ENCODE data around the gene GLT8D2. TPM values are rescaled to one million over a fixed set of nuclear protein-coding genes. Genes with fewer than 3 reads are reported as not detected.

GLT8D2 gene
- total and polyA plus RNA-seq, 9 donors, result 21.1 to 65.2 (median 35.0) TPM

DNA sequence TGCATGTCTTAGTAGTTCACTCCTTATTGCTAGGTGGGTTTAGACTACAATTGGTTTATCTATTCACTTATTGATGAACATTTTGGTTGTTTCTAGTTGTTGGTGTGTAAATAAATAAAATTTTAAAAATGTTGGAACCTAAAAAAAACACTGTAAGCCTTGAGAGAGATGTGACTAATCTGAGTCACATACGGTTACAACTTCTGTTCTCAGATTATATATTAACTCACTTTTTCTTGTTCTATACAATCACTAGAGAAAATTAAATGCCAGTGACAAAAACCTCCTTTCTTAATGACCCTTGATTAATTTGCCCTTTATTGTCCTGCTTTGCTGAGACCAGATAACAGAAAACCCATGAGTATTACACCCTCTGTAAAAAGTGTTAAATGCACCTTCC lies 91.4 kb downstream of the GLT8D2 start:
- 45 to 65% (median 56%) methylated on average over 1 of the region's 1 CpG for WGBS, 3 donors

DNA sequence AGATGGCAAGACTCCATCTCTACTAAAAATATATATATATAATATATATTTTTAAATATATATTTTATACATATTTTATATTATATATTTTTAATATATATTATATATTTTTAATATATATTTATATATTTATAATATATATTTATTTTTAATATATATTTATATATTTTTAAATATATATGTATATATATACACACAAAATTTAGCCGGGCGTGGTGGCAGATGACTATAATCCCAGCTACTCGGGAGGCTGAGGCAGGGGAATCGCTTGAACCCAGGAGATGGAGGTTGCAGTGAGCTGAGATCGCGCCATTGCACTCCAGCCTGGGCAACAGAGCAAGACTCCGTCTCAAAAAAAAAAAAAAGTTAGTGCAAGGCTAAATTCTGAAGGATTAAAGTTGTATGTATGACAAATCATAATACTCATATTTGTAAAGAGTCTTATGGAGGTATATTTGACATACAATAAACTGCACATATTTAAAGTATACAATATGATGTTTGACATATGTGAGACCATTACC lies 92.1 kb downstream of the GLT8D2 start:
- H3K4me1 ChIP-seq (ENCODE audit: insufficient read depth), result peaks cover 11% of the 10 kb centered on the region
- intact Hi-C loops (cut with DNase I), result no loop called here

More for the DNA sequence above, 91.4 kb downstream of the GLT8D2 start:
- intact Hi-C loops (cut with DNase I), result no loop called here
- Histone ChIP-seq H3K27ac (no peak overlapping the region), H3K27me3 (no peaks in the 10 kb centered on the region), H3K9me3 (no peaks in the 10 kb centered on the region), H3K4me1 (ENCODE audit: insufficient read depth) (peaks cover 11% of the 10 kb centered on the region), H3K36me3 (no peaks in the 10 kb centered on the region), H3K4me3 (no peak overlapping the region)
- no peak for TF ChIP-seq POLR2A (IDR thresholded peaks at IDR 0.05)
- TF ChIP-seq, protein P1, sequence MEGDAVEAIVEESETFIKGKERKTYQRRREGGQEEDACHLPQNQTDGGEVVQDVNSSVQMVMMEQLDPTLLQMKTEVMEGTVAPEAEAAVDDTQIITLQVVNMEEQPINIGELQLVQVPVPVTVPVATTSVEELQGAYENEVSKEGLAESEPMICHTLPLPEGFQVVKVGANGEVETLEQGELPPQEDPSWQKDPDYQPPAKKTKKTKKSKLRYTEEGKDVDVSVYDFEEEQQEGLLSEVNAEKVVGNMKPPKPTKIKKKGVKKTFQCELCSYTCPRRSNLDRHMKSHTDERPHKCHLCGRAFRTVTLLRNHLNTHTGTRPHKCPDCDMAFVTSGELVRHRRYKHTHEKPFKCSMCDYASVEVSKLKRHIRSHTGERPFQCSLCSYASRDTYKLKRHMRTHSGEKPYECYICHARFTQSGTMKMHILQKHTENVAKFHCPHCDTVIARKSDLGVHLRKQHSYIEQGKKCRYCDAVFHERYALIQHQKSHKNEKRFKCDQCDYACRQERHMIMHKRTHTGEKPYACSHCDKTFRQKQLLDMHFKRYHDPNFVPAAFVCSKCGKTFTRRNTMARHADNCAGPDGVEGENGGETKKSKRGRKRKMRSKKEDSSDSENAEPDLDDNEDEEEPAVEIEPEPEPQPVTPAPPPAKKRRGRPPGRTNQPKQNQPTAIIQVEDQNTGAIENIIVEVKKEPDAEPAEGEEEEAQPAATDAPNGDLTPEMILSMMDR (IDR thresholded peaks at IDR 0.05), result no peak
- TF ChIP-seq EP300 (IDR thresholded peaks at IDR 0.05), result no peak
- DNase-seq, result no peak

DNA sequence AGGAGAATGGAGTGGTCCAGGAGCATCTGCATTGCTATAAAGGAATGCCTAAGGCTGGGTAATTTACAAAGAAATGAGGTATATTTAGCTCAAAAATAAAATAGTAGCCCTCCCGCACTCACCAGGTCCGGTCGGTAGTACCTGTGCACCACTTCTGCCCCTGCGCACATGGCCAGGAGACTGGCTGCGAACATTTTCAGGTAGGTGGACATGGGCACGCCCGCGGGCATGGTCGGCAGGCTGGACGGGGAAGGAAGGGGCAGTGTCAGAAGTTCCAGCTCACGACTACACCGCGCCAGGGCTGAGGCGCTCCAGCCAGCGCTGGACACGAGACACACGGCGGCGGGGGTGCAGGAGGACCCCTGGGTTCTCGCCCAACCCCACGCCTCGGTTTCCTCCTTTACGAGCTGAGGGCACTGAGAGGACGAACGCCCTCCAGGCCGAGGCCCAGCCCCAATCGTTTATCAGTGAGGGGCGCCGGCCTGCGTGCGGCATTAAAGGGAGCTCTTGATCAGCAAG lies 93.4 kb downstream of the GLT8D2 start:
- intact Hi-C loops (cut with DNase I), result no loop called here
- no peaks in the 10 kb centered on the region for H3K9me3 ChIP-seq
- H3K27ac ChIP-seq, result peak overlapping the region; percentile 55 to 87
- no peaks in the 10 kb centered on the region for H3K36me3 ChIP-seq
- no peaks in the 10 kb centered on the region for H3K27me3 ChIP-seq
- WGBS, 3 donors, result 0% methylated on average over 31 of the region's 31 CpGs
- H3K4me3 ChIP-seq, result peak overlapping the region; percentile 87
- TF ChIP-seq, protein P1 (IDR thresholded peaks at IDR 0.05), result no peak
- no peak for TF ChIP-seq POLR2A (IDR thresholded peaks at IDR 0.05)
- no peak for TF ChIP-seq EP300 (IDR thresholded peaks at IDR 0.05)
- H3K4me1 ChIP-seq (ENCODE audit: insufficient read depth), result peaks cover 11% of the 10 kb centered on the region
- no peak for DNase-seq

More for the DNA sequence above, 92.1 kb downstream of the GLT8D2 start:
- Histone ChIP-seq H3K36me3 (no peaks in the 10 kb centered on the region), H3K4me3 (peak overlapping the region; percentile 87), H3K27ac (peak overlapping the region in 1 of 2 donors; percentile 87), H3K9me3 (no peaks in the 10 kb centered on the region), H3K27me3 (no peaks in the 10 kb centered on the region)
- TF ChIP-seq EP300 (IDR thresholded peaks at IDR 0.05) (no peak), POLR2A (IDR thresholded peaks at IDR 0.05) (no peak)
- TF ChIP-seq, protein P1 (IDR thresholded peaks at IDR 0.05), result no peak
- DNase-seq, result no peak
- 85 to 91% (median 87%) methylated on average over 7 of the region's 7 CpGs for WGBS, 3 donors

DNA sequence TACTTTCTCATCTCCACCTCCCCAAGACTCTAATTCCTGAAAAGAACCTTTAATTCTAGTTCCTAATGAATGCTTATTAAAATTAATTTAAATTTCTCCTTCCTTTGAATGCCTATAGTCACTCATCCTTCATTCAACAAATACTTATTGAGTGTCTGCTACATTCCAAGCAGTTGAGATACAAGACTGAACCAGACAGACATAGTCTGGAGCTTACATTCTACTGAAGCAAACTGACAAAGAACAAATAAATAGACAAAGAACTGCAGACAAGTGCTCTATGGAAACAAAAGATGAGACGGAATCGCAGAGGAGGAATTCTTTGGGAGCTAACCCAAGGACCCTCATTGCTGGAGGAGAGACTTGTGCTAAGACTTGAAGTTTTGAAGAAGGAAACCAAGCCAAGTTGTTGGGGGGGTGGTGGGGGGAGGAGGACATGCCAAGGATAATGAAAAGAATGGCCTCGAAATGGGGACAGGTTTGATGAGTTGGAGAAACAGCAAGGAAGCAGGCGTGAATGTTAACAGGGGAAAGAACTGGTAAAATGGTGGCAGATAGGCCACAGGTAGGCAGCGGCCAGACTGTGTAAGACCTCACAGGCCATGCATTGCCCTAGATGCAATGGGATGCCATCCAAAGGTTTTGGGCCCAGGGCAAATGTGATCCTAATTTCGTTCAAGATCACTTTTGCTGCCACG lies 94.0 kb downstream of the GLT8D2 start:
- Histone ChIP-seq H3K27ac (peak overlapping the region in 1 of 2 donors; percentile 87), H3K4me1 (ENCODE audit: insufficient read depth) (peaks cover 11% of the 10 kb centered on the region), H3K4me3 (peak overlapping the region; percentile 87), H3K36me3 (no peaks in the 10 kb centered on the region), H3K9me3 (no peaks in the 10 kb centered on the region), H3K27me3 (no peaks in the 10 kb centered on the region)
- DNase-seq, result no peak
- TF ChIP-seq POLR2A (IDR thresholded peaks at IDR 0.05) (no peak), EP300 (IDR thresholded peaks at IDR 0.05) (no peak)
- TF ChIP-seq, protein P1 (IDR thresholded peaks at IDR 0.05), result no peak
- WGBS, 3 donors, result 9 to 17% (median 16%) methylated on average over 7 of the region's 7 CpGs
- intact Hi-C loops (cut with DNase I), result no loop called here

Measured in ovary (tissue), 9 donors.